HK-2 (cell line): ENCODE data around the gene SLC7A9.

Experiments
- DNase-seq: peaks from one replicate; pipeline ENCODE4 v3.0.0-alpha.2; 2018; ENCODE audit not compliant: unreplicated experiment

SLC7A9 gene

DNA sequence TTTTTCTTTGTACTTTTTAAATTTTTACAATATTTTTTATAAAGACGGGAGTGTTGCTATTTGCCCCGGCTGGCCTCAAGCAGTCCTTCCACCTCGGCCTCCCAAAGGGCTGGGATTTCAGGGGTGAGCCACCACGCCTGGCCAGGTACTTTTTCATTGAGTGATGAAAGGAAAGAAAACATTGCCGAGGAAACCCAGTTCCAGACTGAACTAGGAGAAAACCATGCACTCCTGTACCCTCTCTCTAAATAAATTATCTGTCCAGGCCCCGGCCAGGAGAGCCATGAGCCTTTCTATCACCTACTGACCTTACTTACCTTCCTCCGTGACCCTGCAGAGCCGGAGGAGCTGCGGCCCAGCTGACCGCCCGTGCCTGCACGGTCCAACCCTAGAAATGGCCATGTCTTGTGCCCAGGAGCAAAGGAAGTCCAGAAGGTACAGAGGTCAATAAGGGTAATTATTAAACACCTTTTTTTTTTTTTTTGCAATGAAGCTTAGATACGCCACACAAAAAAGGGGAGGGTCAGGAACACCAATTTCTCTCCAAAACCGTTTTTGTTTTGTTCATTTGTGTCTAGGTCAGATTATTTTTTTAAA is at the start of gene SLC7A9:
Gene SLC7A9 (minus strand): TSS at position 399 of the 597 bp plus-strand sequence. CDS start 1,233 bp downstream, outside the sequence.
- DNase-seq = no peak

- DNase-seq = no peak
Observed at GRCh38 chr19:32919365-32919764, 49.8 kb upstream of the SLC7A9 start.

DNA sequence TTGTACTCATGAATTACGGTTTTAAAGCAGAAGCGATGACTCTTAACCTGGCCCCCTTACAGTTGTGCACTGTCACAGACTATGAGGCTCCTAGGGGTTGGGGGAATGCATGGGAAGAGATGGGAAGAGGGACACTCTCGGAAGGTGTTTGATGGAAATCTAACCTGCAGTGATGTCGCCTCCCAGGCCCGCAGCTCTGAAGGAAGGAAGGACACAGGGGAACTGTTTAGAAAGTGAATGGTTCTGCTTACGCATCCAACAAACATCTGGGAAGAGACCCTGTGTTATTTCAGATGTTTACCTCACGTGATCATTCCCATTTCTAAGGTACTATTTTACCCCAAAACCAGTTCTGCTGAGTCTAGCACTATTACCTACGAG is 48.0 kb upstream of the SLC7A9 start:
- DNase-seq = no peak

DNA sequence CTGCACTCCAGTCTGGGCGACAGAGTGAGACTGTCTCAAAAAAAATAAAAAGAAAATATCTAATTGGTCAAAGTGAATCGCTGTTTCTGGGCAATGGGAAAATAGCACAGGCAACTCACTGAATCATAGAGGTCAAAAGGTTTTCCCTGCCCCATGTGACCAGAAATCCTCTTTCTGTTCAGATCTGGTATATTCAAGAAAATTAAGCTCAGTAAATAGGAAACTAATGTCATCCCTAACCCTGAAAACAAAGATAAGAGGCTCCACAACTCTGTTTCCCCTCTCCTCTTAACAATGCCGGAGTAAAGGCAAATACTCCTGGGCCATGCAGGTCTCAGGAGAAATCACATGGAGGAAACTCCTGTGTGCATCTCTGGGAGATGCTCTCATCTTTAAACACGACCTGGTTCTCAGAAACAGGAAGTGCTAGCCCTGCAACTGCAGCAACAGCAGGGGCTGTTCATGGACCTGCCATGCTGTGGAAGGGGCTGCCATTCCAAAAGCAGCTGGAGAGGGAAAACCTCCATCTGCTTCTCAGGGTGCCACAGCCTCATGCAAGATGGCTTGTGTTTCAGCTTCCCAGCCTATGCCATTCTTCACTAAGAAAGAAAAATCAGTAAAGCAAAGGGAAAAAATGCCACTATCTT is 47.5 kb upstream of the SLC7A9 start:
- DNase-seq = no peak

DNA sequence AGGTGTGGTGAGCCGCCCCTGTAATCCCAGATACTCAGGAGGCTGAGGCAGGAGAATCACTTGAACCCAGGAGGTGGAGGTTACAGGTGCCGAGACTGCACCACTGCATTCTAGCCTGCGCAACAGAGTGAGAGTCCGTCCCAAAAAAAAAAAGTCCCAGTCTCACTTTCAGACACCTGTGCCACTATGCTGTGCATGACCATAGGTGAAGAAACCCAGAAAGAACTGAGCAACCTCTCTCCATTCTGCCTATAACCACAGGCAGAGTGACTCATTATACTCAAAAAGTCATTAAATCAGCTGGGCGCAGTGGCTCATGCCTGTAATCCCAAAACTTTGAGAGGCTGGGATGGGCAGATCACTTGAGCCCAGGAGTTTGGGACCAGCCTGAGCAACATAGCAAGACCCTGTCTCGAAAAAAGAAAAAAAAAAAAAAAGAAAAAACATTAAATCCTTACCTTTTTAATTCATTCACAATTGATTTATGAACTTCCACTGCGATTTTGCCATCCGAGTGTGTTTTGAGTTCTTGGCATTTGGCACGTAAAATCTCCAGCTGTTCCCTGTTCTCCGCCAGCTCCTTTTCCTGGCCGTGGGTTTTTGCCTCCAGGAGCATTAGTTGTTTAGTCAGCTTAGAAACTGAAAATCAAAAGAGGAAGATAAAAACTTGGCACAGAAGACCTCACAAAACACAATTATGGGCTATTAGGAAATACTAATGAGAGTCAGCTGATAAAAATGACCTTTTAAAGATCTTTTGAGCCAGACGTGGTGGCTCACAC is 45.5 kb upstream of the SLC7A9 start:
- no peak for DNase-seq

- DNase-seq = no peak
Observed at GRCh38 chr19:32911467-32911866, 41.9 kb upstream of the SLC7A9 start.

- no peak for DNase-seq
Observed at GRCh38 chr19:32910874-32911273, 41.3 kb upstream of the SLC7A9 start.

GRCh38 chr19:32910094-32910493 is 40.5 kb upstream of the SLC7A9 start:
- no peak for DNase-seq

GRCh38 chr19:32909257-32909656 is 39.7 kb upstream of the SLC7A9 start:
- DNase-seq = no peak

- DNase-seq = no peak
Observed at GRCh38 chr19:32908641-32909190, 39.1 kb upstream of the SLC7A9 start.

DNA sequence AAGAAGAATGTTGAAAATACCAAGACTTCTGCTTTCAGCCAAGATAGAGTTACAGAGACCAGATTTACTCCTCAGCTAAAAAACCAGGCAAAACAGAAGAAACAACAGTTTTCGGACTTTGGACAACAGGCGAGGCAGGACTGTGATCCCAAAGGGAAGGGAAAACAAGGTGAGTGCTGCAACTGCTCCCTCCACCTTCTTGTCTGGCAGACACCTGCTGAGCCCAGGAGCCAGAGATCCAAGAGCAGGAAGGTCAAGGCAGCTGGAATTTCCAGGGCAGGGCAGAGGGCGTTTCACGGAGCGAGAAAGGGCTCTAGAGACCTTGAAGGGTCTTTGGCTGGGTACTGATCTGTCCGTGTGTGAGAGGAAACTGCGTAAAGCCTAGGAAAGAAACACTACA is 32.9 kb upstream of the SLC7A9 start:
- DNase-seq = no peak

- no peak for DNase-seq
Observed at GRCh38 chr19:32901504-32902161, 32.1 kb upstream of the SLC7A9 start.

- DNase-seq = no peak
Observed at GRCh38 chr19:32896516-32897214, 27.1 kb upstream of the SLC7A9 start.

DNA sequence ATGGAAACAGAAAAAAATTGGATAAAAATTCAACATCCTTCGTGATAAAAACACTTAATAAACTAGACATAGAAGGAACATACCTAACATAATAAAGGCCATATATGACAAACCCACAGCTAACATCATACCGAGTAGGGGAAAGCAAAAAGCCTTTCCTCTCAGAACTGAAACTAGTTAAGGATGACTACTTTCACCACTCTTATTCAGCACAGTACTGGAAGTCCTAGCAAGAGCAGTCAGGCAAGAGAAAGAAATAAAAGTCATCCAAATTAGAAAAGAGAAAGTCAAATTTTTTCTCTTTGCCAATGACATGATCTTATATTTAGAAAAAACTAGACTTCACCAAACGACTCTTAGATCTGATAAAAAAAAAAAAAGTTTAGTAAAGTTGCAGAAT is 25.8 kb upstream of the SLC7A9 start:
- DNase-seq = no peak

GRCh38 chr19:32891609-32892008 is 22.0 kb upstream of the SLC7A9 start:
- no peak for DNase-seq

GRCh38 chr19:32890841-32891240 is 21.3 kb upstream of the SLC7A9 start:
- no peak for DNase-seq

DNA sequence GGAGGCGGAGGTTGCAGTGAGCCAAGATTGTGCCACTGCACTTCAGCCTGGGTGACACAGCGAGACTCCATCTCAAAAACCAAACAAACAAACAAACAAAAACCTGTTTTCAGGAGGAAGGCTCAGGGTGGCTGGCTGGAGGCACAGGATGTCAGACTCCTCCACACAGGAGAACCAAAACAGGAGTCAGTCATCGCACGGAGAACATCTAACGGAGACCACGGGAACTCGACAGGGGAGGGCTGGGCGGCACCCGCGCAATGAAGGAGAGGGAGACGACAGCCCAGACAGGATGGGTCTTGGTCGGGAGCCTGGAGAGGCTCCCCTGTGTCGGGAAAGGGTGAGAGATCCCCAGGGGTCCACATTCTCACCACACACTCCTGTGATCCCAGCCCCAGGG is 20.8 kb upstream of the SLC7A9 start:
- DNase-seq = no peak

DNA sequence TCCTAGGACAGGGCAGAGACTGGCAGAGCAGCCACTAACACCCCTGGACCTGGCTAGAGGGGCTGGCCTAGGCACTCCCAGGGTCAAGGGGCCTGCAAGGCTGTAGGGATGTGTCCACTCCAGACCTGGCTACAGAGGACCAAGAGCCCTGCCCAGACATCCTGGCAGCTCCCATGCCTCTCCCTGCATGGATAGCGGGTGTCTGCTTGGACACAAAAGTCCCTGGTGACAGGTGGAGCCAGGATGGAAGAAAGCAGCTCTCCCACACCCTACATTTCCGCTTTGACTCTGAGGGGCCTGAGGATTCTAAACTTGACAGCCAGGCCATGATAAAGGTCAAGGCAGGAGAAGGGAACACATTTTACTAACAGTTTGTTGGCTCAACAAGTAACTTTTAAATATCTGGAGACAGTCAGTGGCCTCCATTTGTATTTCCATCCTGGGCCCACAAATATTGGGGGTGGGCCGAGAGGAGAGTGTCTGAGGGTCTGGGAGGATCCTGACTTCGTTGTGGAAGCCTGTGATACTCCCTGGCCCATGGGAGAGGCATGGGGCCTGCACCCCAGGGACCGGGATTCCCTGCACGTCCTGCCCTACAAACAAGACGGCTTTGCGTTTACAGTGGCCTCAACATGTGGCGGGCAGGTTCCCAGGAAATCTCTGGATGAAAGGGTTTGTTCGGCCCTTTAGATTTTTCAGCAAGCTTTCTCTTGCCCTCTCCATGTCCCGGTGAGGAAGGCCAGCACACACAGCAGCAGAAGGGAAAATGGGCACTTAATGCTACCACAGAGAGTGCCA is 19.8 kb upstream of the SLC7A9 start:
- DNase-seq = no peak

- no peak for DNase-seq
Observed at GRCh38 chr19:32887572-32888215, 18.1 kb upstream of the SLC7A9 start.

GRCh38 chr19:32886241-32886640 is 16.7 kb upstream of the SLC7A9 start:
- DNase-seq = no peak
